HepG2 (cell line): ENCODE data around the gene PIM3. TPM values are rescaled to one million over a fixed set of nuclear protein-coding genes. Genes with fewer than 3 reads are reported as not detected.

Source experiments
- FOXM1 ChIP-seq: sonication (generic); formaldehyde crosslinking; IDR thresholded peaks from 2 replicates; pipeline ENCODE4 v1.5.0; 2020; ENCODE audit warnings: missing genetic modification reagents
- HNF4A ChIP-seq: sonication (generic); formaldehyde crosslinking; IDR thresholded peaks from 2 replicates; pipeline ENCODE4 v1.4.0; 2020; ENCODE audit warnings: missing genetic modification reagents
- PCBP2 ChIP-seq: fragments of 200-400 bp; formaldehyde crosslinking; optimal IDR thresholded peaks from 2 replicates; pipeline ENCODE3; 2018; ENCODE audit warnings: low read length, low read depth; ENCODE audit not compliant: poor library complexity, severe bottlenecking
- TBX2 ChIP-seq: sonication (generic); formaldehyde crosslinking; IDR thresholded peaks from 2 replicates; pipeline ENCODE4 v1.5.0; 2020; ENCODE audit warnings: missing genetic modification reagents, mild to moderate bottlenecking, borderline replicate concordance
- XBP1 ChIP-seq: sonication (generic); formaldehyde crosslinking; IDR thresholded peaks from 2 replicates; pipeline ENCODE4 v1.5.0; 2020; ENCODE audit warnings: missing genetic modification reagents
- ZBTB3 ChIP-seq: sonication (generic); formaldehyde crosslinking; IDR thresholded peaks from 2 replicates; pipeline ENCODE4 v1.4.0; 2020; ENCODE audit warnings: low read depth, mild to moderate bottlenecking, moderate library complexity, missing genetic modification reagents, borderline replicate concordance
- ZFP41 ChIP-seq: sonication (generic); formaldehyde crosslinking; IDR thresholded peaks from 2 replicates; pipeline ENCODE4 v1.4.0; 2020; ENCODE audit warnings: mild to moderate bottlenecking, missing genetic modification reagents, borderline replicate concordance
- ZFX ChIP-seq: sonication (generic); formaldehyde crosslinking; IDR thresholded peaks from 2 replicates; pipeline ENCODE4 v1.4.0; 2020; ENCODE audit warnings: mild to moderate bottlenecking, low read depth, missing genetic modification reagents, moderate library complexity
- ZNF317 ChIP-seq: sonication (generic); formaldehyde crosslinking; IDR thresholded peaks from 2 replicates; pipeline ENCODE4 v1.5.0; 2020; ENCODE audit warnings: mild to moderate bottlenecking, missing genetic modification reagents
- polyA plus RNA-seq, 8 experiments: library from polyadenylated mRNA; depleted of rRNA in 3 of 8; stranded (reverse) in 7 of 8; unstranded in 1 of 8; fragments of >200 nt; fragmentation: Illumina TruSeq in 4 of 8; extraction: Trizol in 4 of 8; gene quantifications; 2 replicates each; pipeline versions ENCODE4 v1.2.1 to v1.2.3, GENCODE V29; 2011 to 2016; ENCODE audit warnings: low read depth in 4 of 8, missing spikeins in 1 of 8, mixed read lengths in 1 of 8; ENCODE audit not compliant: insufficient read depth in 1 of 8
- total RNA-seq, 5 experiments: library from RNA; depleted of rRNA; stranded (reverse); fragments of >200 nt; fragmentation: Illumina TruSeq; extraction: Trizol; gene quantifications; 2 replicates each; pipeline ENCODE4 v1.2.3, GENCODE V29; 2016; ENCODE audit warnings: low read depth in 1 of 5
- TF ChIP-seq, protein P1 (sequence below): IDR thresholded peaks from 2 replicates; pipeline ENCODE4 v1.6.1; 2018; ENCODE audit warnings: missing genetic modification reagents, mild to moderate bottlenecking, missing compliant biosample characterization
- TF ChIP-seq, protein P2 (sequence below): sonication (generic); formaldehyde crosslinking; IDR thresholded peaks from 2 replicates; pipeline ENCODE4 v1.4.0; 2020; ENCODE audit warnings: missing genetic modification reagents
- TF ChIP-seq, protein P3 (sequence below): sonication (generic); formaldehyde crosslinking; IDR thresholded peaks from 2 replicates; pipeline ENCODE4; 2020; ENCODE audit warnings: missing genetic modification reagents, mild to moderate bottlenecking, borderline replicate concordance
- TF ChIP-seq, protein P4 (sequence below): sonication (generic); formaldehyde crosslinking; IDR thresholded peaks from 2 replicates; pipeline ENCODE4 v1.4.0; 2020; ENCODE audit warnings: mild to moderate bottlenecking, missing genetic modification reagents
- TF ChIP-seq, protein P5 (sequence below): sonication (generic); formaldehyde crosslinking; IDR thresholded peaks from 2 replicates; pipeline ENCODE4 v1.4.0; 2020; ENCODE audit warnings: mild to moderate bottlenecking, missing genetic modification reagents, borderline replicate concordance

PIM3 gene
- total and polyA plus RNA-seq, 2 of the 13 experiments (the other 11 are each of a cell fraction or from before 2014, with no cell fraction given): 21.6 to 31.2 TPM

DNA sequence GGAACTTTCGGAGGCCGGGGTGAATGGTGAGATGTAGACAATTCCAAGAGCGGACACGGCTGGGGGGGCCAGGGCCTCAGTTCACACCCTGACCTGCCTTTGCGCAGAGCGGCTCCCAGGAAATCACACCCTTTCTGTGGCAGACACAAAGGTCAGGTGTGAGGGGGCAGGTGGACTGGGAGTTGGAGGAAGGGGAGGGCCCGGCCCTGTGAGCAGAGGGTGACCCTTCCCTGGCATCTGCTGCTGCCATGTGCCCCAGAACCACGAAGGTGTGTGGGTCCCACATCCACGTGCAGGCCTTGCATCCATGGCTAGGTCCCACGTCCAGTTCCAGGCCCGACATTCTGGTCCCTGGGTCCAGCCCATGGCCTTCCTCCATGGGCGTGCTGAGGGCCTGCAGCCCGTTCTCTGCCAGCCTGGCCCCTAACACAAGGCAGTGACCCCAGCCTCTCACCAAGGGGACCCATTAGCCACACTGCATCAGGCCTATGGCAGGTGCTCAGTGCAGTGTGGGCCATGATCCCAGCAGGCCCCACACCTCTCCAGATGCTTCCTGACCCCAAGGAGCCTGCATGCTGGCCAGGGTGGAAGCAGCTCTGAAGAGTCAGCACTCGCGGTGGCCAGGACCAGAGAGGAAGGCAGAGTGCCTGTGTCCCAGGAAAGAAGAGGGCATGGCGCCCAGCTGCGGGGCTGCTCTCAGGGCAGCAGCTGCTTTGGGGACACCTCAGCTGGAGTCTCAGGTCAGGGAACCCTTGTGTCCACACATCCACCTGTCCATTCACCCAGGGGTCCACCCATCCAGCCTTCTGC, 18.9 kb upstream of the PIM3 start (continued):
- TF ChIP-seq, protein P1, sequence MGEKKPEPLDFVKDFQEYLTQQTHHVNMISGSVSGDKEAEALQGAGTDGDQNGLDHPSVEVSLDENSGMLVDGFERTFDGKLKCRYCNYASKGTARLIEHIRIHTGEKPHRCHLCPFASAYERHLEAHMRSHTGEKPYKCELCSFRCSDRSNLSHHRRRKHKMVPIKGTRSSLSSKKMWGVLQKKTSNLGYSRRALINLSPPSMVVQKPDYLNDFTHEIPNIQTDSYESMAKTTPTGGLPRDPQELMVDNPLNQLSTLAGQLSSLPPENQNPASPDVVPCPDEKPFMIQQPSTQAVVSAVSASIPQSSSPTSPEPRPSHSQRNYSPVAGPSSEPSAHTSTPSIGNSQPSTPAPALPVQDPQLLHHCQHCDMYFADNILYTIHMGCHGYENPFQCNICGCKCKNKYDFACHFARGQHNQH (CRISPR knock-in tag): 0 out of 2 replicates have a peak, but pooled peaks have one; percentile 24
- TF ChIP-seq ZFX (CRISPR knock-in tag): peak; percentile 83
- 0 out of 2 replicates have a peak, but pooled peaks have one; percentile 8 for TF ChIP-seq HNF4A (CRISPR knock-in tag)
- TF ChIP-seq ZBTB3 (CRISPR knock-in tag): 0 out of 2 replicates have a peak, but pooled peaks have one; percentile 30
- TF ChIP-seq FOXM1 (CRISPR knock-in tag): 0 out of 2 replicates have a peak, but pooled peaks have one; percentile 31
- TF ChIP-seq PCBP2: no peak
- TF ChIP-seq, protein P2, sequence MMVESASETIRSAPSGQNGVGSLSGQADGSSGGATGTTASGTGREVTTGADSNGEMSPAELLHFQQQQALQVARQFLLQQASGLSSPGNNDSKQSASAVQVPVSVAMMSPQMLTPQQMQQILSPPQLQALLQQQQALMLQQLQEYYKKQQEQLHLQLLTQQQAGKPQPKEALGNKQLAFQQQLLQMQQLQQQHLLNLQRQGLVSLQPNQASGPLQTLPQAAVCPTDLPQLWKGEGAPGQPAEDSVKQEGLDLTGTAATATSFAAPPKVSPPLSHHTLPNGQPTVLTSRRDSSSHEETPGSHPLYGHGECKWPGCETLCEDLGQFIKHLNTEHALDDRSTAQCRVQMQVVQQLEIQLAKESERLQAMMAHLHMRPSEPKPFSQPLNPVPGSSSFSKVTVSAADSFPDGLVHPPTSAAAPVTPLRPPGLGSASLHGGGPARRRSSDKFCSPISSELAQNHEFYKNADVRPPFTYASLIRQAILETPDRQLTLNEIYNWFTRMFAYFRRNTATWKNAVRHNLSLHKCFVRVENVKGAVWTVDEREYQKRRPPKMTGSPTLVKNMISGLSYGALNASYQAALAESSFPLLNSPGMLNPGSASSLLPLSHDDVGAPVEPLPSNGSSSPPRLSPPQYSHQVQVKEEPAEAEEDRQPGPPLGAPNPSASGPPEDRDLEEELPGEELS (CRISPR knock-in tag): 0 out of 2 replicates have a peak, but pooled peaks have one; percentile 54
- peak; percentile 60; the same call in 1 of the 2 replicates for TF ChIP-seq ZNF317
- TF ChIP-seq, protein P3, sequence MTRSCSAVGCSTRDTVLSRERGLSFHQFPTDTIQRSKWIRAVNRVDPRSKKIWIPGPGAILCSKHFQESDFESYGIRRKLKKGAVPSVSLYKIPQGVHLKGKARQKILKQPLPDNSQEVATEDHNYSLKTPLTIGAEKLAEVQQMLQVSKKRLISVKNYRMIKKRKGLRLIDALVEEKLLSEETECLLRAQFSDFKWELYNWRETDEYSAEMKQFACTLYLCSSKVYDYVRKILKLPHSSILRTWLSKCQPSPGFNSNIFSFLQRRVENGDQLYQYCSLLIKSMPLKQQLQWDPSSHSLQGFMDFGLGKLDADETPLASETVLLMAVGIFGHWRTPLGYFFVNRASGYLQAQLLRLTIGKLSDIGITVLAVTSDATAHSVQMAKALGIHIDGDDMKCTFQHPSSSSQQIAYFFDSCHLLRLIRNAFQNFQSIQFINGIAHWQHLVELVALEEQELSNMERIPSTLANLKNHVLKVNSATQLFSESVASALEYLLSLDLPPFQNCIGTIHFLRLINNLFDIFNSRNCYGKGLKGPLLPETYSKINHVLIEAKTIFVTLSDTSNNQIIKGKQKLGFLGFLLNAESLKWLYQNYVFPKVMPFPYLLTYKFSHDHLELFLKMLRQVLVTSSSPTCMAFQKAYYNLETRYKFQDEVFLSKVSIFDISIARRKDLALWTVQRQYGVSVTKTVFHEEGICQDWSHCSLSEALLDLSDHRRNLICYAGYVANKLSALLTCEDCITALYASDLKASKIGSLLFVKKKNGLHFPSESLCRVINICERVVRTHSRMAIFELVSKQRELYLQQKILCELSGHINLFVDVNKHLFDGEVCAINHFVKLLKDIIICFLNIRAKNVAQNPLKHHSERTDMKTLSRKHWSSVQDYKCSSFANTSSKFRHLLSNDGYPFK (CRISPR knock-in tag): peak; percentile 56; the same call in 1 of the 2 replicates
- TF ChIP-seq, protein P4, sequence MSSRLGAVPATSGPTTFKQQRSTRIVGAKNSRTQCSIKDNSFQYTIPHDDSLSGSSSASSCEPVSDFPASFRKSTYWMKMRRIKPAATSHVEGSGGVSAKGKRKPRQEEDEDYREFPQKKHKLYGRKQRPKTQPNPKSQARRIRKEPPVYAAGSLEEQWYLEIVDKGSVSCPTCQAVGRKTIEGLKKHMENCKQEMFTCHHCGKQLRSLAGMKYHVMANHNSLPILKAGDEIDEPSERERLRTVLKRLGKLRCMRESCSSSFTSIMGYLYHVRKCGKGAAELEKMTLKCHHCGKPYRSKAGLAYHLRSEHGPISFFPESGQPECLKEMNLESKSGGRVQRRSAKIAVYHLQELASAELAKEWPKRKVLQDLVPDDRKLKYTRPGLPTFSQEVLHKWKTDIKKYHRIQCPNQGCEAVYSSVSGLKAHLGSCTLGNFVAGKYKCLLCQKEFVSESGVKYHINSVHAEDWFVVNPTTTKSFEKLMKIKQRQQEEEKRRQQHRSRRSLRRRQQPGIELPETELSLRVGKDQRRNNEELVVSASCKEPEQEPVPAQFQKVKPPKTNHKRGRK: 0 out of 2 replicates have a peak, but pooled peaks have one; percentile 50
- TF ChIP-seq ZFP41 (CRISPR knock-in tag): peak; percentile 90; the same call in 1 of the 2 replicates
- peak; percentile 84; the same call in 1 of the 2 replicates for TF ChIP-seq TBX2 (CRISPR knock-in tag)
- no peak for TF ChIP-seq XBP1 (CRISPR knock-in tag)
- TF ChIP-seq, protein P5, sequence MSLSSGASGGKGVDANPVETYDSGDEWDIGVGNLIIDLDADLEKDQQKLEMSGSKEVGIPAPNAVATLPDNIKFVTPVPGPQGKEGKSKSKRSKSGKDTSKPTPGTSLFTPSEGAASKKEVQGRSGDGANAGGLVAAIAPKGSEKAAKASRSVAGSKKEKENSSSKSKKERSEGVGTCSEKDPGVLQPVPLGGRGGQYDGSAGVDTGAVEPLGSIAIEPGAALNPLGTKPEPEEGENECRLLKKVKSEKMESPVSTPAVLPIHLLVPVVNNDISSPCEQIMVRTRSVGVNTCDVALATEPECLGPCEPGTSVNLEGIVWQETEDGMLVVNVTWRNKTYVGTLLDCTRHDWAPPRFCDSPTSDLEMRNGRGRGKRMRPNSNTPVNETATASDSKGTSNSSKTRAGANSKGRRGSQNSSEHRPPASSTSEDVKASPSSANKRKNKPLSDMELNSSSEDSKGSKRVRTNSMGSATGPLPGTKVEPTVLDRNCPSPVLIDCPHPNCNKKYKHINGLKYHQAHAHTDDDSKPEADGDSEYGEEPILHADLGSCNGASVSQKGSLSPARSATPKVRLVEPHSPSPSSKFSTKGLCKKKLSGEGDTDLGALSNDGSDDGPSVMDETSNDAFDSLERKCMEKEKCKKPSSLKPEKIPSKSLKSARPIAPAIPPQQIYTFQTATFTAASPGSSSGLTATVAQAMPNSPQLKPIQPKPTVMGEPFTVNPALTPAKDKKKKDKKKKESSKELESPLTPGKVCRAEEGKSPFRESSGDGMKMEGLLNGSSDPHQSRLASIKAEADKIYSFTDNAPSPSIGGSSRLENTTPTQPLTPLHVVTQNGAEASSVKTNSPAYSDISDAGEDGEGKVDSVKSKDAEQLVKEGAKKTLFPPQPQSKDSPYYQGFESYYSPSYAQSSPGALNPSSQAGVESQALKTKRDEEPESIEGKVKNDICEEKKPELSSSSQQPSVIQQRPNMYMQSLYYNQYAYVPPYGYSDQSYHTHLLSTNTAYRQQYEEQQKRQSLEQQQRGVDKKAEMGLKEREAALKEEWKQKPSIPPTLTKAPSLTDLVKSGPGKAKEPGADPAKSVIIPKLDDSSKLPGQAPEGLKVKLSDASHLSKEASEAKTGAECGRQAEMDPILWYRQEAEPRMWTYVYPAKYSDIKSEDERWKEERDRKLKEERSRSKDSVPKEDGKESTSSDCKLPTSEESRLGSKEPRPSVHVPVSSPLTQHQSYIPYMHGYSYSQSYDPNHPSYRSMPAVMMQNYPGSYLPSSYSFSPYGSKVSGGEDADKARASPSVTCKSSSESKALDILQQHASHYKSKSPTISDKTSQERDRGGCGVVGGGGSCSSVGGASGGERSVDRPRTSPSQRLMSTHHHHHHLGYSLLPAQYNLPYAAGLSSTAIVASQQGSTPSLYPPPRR: 0 out of 2 replicates have a peak, but pooled peaks have one; percentile 25
